ENCODE results near the gene SLC1A7.

GRCh38 chr1:53160924-53161378, 18.5 kb upstream of the SLC1A7 start:
- TF ChIP-seq CTCF (IDR thresholded peaks at IDR 0.05; ENCODE audit: low read length) (no peak), EZH2 (IDR thresholded peaks at IDR 0.05; ENCODE audit: borderline replicate concordance, low read length) (no peak)

Measured in OCI-LY1 (cell line).